A673 (cell line): ENCODE results near the gene KCNIP1.

Source experiments
- CTCF ChIP-seq: fragments of 300-800, 200-600 bp; sonication (generic); conservative IDR thresholded peaks from 2 replicates; pipeline ENCODE4 v1.5.1; 2017; ENCODE audit warnings: low read depth, mild to moderate bottlenecking, antibody characterized with exemption, low read length, moderate library complexity, mixed read lengths
- EZH2 ChIP-seq: fragments of 200-600 bp; sonication (generic); IDR thresholded peaks from 2 replicates; pipeline ENCODE4 v1.6.1; 2017; ENCODE audit warnings: borderline replicate concordance, low read depth, mild to moderate bottlenecking, mixed read lengths, antibody characterized with exemption, low read length; ENCODE audit not compliant: poor library complexity, severe bottlenecking

DNA sequence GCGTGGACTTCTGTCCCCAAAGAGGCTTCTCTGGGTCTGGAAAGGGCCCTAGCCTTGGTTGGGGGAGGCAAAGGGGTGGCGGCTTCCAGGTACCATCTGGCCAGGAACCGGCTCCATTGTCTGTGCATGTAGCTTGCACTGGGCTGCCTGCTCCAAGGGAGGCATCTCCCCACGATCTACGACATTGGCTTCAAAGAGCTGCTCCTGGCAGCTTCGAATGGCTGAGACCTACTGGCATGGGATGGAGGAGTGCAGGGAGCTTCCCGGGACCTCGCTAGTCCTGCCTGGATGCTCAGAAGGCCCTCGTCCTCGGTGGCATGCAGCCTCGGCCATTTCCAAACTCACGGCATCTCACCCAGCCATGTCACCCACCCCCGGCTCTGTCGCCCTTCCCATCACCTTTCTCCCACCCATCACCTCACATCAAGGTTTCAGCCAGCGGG lies 137.8 kb downstream of the KCNIP1 start:
- TF ChIP-seq CTCF: no peak
- TF ChIP-seq EZH2: no peak
